HG03460 (cell line): Measurements from ENCODE around the gene NME9.
"Not testable (repeated sequence)": the region's sequence is repeated elsewhere in the genome, so short reads cannot be mapped to it uniquely, and the experiment has no call there.

Experiments used
- ATAC-seq: cut with Tn5 transposase; IDR thresholded peaks from one replicate; pipeline ENCODE4 v1.9.1; 2021; ENCODE audit not compliant: unreplicated experiment

Gene NME9, protein sequence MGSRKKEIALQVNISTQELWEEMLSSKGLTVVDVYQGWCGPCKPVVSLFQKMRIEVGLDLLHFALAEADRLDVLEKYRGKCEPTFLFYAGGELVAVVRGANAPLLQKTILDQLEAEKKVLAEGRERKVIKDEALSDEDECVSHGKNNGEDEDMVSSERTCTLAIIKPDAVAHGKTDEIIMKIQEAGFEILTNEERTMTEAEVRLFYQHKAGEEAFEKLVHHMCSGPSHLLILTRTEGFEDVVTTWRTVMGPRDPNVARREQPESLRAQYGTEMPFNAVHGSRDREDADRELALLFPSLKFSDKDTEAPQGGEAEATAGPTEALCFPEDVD

DNA sequence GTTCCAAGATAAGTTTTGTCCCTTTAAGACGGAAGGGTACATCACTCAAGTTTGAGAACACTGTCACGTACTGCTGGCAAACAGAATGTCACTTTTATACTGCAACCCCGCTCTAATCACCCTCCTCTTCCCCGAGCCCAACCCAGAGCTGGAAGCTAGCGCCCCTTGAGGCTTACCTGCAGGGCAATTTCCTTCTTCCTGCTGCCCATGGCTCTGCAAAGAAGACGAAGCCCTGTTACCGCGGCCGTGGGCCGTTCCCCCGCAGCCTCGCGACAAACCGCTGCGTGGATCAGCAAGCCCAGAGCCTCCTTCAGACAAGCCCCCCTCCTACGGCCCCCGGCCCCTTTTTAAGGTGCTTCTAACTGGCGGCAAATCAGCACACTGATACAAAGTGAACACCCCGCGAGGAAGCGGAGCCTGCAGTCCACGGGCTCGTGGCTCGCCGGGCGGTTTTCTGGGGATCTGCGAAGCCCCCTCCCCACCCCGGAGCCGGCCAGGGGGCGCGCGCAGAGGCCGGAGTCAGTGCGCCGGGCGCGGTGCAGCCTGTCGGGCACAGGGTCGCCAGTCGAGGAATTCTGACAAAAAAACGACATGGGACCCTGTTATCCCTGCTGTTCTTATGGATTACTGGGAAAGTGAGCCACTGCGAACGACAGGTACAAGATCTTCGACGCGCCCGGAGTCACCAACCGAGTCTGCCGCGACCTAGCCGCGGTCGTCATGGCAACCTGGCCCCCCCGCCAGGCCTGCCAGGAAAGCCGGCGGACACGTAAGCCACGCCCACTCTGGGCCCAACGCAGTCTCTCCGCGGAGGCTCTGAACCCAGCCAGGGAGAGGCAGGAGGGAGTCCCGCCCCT lies at the start of gene NME9:
NME9 (minus strand) TSS at position 725 of the 857 bp plus-strand sequence; CDS start at position 209, 516 bp downstream.
- peak; percentile 76 for ATAC-seq

DNA sequence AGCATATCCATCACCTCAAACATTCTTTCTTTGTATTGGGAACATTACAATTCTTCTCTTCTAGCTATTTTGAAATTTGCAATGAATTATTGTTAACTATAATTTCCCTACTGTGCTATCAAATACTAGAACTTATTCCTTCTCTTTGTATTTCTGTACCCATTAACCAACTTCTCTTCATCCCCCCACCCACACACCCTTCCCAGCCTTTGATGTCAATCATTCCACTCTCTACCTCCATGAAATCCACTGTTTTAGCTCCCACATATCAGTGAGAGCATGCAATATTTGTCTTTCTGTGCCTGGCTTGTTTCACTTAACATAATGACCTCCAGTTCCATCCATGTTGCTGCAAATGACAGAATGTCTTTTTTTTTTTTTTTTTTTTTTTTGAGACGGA lies 49.3 kb upstream of the NME9 start:
- ATAC-seq = no peak

- no peak for ATAC-seq
Measured at GRCh38 chr3:138378331-138378730, 48.7 kb upstream of the NME9 start.

DNA sequence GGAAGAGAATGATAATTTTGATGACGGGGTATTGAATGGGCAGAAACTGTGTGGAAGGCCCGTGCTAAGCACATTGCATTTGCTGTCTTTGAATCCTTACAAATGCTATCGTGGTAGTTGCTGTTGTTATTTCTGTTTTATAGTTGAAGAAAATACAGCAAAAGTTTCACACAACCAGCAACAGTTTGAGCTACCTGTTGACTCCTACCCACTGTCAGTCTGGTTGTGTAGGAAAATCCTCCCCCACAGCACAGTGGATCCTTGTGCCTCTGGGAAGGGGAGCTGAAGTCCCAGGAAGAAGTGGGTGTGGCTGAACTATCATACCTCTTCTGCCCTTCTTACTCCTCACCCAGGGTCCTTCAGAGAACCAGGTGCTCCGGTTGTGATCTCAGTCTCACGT lies 48.2 kb upstream of the NME9 start:
- ATAC-seq = no peak

DNA sequence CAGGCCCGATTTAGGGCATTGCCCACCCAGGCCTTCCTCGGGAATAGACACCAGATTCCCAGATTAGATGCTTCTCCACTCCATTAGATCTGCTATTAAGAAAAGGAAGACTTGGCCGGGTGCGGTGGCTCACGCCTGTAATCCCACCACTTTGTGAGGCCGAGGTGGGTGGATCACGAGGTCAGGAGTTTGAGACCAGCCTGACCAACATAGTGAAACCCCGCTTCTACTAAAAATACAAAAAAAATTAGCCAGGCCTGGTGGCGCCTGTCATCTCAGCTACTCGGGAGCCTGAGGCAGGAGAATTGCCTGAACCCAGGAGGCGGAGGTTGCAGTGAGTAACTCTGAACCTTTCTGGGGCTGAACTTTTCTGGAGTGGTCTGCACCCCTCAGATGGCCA lies 47.6 kb upstream of the NME9 start:
- ATAC-seq = not testable (repeated sequence)

DNA sequence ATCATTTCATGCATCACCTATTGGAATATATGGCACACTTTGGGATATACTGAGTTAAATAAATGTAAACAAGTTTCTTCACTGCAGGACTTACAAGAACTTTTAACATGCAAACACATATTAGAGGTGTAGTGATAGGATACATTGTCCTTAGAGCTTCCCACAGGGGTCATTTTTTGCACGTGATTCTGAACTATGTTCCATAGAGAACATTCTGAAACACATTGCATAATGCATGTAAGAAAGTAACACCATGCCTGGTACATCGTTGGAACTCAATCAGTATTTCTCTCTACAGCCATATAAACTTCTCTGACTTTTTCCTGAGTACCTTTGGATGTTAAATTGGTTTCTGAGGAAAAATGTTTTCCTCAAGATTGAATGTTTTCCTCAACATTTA lies 47.0 kb upstream of the NME9 start:
- ATAC-seq = no peak

GRCh38 chr3:138375447-138375846 lies 45.8 kb upstream of the NME9 start:
- ATAC-seq = no peak

DNA sequence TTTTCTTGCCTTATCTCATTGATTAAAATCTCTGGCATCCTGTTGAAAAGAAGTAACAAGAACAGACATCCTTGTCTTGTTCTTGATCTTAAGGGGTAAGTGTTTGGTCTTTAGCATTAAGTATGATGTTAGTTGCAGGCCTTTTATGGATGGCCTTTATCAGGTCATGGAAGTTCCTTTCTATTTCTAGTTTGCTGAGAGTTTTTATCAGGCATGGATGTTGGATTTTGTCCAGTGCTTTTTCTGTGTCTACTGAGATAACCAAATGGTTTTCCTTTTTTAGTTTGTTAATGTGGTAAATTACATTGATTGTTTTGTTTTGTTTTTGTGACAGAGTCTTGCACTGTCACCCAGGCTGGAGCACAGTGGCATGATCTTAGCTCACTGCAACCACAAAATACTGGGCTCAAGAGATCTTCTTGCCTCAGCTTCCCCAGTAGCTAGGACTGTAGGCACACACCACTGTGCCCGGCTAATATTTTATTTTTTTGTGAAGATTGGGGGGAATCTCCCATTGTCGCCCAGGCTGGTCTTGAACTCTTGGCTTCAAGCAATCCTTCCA lies 45.0 kb upstream of the NME9 start:
- no peak for ATAC-seq

DNA sequence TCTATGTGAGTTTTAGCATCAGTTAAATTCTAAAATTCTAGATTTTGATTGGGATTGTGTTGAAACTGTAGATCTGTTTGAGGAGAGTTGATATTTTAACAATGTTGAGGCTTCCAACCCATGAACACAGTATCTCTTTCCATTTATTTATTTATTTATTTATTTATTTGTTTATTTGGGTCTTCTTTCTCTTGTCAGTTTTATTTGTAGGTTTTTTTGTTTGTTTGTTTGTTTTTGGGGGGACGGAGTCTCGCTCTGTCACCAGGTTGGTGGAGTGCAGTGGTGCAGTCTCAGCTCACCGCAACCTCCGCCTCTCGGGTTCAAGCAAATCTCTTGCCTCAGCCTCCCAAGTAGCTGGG lies 44.1 kb upstream of the NME9 start:
- no peak for ATAC-seq

GRCh38 chr3:138373087-138373735 lies 43.6 kb upstream of the NME9 start:
- no peak for ATAC-seq

DNA sequence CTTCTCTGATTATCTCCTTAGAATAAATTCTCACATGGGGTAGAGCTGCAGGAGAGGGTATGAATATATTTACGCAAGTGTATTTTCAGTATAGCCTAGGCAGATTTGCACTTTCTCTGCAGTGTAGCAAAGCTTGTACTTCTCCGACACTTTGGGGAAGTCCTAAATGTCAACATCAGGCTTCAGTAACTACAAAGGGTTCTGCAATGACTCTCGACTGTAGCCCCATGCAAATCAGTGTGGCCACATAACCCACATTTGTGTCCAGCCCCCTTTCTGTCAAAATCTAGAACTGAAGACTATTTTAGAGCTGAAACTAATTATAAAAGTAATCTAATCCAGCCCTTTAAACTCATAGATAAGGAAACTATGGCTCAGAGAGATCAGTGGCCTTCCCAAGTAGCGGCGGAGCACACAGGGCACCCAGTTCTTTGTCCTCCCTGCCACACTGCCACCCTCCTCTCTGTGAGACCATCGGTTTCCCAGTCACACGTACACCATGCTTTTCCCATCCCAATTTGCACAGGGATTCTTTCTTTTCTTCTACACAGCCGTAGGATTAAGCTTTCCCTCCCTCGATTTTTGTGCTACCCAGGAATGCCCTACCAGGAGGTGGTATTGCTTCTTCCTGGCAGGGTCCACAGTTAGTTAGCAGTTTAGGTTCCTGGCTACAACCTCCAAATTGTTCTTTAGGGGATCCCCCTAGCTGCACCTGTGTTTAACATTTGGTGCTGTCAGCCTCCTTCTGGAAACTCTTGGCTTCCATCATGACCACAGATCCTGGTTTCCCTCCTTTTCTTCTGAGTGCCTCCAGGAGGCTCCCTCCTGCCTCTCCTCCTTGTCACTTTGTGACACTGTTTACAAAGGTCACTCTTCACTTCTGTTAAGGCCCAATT lies 41.7 kb upstream of the NME9 start:
- peak; percentile 99 for ATAC-seq

- no peak for ATAC-seq
Measured at GRCh38 chr3:138370321-138370720, 40.7 kb upstream of the NME9 start.

DNA sequence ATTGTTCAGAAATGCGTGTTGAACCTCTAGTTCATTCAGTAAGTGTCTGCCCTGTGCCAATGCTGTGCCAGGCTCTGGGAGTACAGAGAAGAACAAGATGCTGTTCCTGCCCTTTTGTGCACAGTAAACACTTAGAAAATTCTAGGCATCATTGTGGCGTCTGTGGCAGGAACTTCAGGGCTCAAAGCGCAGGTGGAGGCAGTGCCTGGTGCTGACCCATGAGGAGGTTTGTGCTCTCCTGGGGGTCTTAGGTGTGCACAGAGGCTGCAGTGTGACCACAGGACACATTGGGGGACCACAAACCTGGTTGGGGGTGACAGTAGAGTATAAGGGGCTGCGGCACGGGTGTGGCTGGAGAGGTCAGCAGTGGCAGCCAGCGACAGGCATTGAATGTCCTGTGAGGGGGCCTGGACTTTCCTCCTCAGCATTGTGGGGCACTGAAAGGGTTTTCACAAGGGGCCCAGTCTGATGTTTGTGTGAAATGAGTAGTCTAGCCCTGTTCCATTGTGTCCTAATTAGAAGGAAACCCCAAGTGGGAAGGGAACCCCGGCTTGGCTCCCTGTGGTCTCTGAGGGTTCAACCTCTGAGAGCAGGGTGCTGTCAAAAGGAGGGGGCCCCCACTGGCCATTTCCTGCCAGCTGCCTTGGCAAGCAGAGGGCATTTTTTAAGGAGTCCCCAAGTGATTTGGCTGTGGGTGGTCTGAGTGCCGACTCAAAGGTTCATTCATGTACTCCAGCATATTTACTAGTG lies 39.7 kb upstream of the NME9 start:
- ATAC-seq = no peak

GRCh38 chr3:138367911-138368310 lies 38.3 kb upstream of the NME9 start:
- ATAC-seq = no peak

GRCh38 chr3:138367326-138367850 lies 37.7 kb upstream of the NME9 start:
- no peak for ATAC-seq

DNA sequence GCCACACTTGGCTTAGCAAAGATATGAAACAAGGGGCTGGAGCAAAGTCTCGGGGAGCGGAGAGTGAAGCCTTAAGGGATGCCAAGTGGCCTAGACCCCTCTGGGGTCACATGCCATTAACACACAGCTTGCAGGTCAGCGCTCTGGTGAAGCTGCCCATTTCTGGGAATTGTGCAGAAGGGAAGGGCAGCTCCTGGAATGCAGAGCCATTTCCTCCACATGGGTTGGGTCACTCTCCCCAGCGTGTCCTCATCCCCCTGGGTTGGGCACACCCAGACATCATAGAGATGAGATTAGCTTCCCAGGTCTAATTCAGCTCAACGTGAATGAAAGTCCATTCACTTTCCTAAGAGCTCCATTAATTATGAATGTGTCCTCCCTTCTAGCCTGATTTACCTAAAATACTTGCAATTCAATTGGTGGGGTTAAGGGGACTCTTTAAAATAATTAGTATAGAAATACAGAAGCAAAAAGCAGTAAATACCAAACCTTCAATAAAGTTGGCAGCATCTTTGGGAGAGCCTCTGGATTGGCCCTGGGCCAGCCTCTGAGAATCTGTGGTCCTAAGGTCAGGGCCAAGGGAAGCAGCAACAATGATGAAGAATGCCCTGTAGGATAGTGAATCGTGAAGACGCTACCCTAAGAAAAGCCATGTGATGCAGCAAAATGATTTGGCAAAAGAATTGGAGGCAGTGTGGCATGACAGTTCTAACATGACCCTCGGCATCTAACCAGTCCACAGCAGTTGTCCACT lies 36.5 kb upstream of the NME9 start:
- no peak for ATAC-seq

DNA sequence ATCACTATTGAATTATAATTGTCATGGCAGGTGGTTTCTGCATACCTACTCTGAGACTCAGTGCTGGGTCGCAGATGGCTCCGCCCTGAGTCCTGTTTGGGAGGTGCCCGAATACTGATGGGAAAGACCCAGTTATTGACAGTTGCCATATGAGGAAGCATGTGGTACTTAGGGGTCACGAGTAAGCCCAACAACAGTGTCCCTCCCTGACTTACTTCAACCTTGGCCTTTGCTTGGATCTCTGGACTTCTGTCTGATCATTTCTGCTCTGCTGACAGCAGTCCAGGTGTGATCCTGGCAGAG lies 35.6 kb upstream of the NME9 start:
- no peak for ATAC-seq

DNA sequence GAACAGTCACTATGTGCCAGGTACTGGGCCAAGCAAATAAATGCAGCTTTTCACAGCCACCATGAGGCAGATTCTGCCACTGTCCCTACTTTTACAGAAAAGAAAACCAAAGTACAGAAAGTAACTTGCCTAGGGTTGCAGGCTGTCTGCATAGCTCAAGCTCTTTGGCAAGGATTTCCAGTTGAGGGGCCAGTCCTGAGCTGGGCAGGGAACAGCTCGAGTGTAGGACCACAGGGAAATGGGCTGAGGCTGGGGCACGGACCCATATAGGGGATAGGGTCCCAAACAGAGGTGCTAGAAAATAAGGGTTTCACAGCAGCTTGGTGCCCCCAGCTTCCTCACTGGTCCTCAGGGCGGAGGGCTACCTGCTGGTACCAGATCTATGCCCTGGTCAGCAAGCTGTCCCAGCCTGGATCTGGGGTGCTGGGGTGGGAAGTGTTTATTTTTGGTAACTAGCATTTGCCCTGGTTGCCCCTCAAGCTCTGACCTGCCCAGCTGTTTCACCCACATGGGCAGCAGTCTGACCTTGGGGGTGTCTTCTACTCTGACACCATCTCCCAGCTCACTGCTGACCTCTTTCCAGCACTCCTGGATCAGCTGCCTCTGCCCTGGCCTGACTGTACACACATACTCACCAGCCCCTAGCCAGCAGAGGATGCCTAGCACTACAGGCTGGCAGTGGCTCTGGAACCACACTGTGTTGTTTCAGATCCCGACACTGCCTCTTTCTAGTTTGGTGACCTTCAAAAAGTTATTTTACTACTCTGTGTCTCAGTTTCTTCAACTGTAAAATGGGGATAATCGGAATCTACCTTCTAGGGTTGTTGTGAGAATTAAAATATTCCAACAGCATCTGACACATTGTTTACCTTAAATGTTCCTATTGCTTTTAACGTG lies 35.0 kb upstream of the NME9 start:
- no peak for ATAC-seq
